ACHN (cell line): ENCODE measurements around the gene DHRS4L2.
"Not testable (repeated sequence)": the region's sequence is repeated elsewhere in the genome, so short reads cannot be mapped to it uniquely, and the experiment has no call there.

Experiments
- DNase-seq: peaks from one replicate; pipeline ENCODE4 v3.0.0-alpha.2; 2015
- in situ Hi-C: cut with HindIII; loops from 2 replicates; pipeline ENCODE4 v1.10.0; 2017; ENCODE audit warnings: low sequenced_read_pairs, low pct_ligation_motif_present, low pct_unique_long_range_greater_than_20kb

The DHRS4L2 gene

GRCh38 chr14:23969481-23970282, 19.0 kb upstream of the DHRS4L2 start:
- in situ Hi-C loops, DNase-seq: not testable (repeated sequence)

DNA sequence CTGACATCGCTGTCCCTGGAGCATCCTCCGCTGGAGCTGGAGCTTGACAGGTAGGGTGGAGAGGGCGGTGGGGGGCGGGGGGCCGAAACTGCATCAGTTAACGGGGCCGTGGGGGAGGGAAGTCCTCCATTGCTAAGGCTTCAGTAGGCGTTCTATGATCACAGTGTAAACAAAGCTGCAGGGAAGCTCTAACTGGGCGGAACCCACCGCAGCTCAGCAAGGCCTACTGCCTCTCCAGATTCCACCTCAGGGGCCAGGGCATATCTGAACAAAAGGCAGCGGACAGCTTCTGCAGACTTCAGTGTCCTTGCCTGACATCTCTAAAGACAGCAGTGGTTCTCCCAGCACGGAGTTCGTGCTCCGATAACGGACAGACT, 18.5 kb upstream of the DHRS4L2 start:
- in situ Hi-C loops, DNase-seq: not testable (repeated sequence)

- in situ Hi-C loops, DNase-seq: not testable (repeated sequence)
These were observed 15.6 kb upstream of the DHRS4L2 start for GRCh38 chr14:23973178-23973577.

GRCh38 chr14:23974041-23974440, 14.7 kb upstream of the DHRS4L2 start:
- DNase-seq, in situ Hi-C loops: not testable (repeated sequence)

- in situ Hi-C loops, DNase-seq: not testable (repeated sequence)
These were observed 11.5 kb upstream of the DHRS4L2 start for GRCh38 chr14:23977208-23977607.

DNA sequence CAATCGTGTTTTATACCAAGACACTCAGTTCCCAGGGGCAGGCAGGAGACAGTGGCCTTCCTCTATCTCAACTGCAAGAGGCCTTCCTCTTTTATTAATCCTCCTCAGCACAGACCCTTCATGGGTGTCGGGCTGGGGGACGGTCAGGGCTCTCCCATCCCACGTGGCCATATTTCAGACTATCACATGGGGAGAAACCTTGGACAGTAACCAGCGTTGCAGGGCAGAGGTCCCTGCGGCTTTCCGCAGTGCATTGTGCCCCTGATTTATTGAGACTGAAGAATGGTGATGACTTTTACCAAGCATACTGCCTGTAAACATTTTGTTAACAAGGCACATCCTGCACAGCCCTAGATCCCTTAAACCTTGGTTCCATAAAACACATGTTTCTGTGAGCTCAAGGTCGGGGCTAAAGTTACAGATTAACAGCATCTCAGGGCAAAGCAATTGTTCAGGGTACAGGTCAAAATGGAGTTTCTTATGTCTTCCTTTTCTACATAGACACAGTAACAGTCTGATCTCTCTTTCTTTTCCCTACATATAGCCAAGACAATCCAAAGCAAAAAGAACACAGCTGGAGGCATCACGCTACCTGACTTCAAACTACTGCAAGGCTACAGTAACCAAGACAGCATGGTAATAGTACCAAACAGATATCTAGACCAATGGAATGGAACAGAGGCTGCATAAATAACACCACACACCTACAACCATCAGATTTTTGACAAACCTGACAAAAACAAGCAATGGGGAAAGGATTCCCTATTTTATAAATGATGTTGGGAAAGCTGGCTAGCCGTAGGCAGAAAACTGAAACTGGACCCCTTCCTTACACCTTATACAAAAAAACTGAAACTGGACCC, 6.5 kb upstream of the DHRS4L2 start:
- DNase-seq, in situ Hi-C loops: not testable (repeated sequence)

DNA sequence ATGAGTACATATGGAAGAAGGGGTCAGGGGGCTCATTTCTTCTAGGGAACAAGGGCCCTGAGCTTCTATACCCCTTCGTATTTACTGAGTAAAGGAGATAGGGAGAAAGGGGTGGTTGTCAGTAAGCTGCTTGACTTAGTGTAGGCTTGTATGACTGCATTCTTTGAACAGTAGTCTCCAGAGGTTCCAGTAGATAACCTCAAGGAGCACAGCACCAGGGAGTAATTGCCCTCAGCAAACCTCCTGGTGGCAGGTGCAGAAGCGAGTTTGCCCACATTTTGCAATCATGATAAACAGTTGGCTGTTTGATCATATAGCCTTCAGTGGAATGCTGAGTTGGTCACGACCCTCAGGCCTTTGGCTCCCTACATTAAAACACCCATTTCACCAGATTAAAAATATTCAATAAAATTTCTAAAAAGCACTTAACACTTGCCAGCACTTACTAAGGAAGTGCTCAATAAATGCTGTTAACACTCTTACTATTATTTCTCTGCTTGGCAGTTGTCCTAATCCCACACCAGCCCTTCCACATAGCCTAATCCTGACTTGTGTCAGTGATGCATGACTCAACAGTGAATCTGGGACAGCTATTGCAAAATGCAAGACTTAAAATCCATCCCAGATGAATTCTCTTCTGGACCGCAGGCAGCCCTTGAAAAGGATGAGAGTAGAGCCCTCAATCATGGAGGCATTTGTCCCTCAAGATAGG, 3.7 kb upstream of the DHRS4L2 start:
- DNase-seq: no peak
- in situ Hi-C loops: no loop called here

DNA sequence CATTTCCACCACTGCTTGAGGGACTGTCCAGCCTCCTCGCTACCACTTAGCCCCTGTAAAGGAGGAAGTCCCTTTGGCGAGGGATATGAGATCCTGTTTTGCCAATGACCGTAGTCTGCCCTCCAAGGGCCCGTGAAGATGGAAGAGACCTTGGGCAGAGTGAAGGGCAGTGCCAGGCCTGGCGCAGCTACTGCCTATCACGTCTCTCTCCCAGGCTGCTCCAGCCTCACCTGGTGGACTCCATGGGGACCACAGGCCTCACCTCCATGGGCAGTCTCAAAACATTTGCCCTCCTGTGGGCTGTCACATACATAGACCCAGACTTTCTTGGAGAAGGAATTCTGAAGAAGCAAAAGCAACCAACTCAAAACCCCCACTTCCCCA, 514 bp upstream of the DHRS4L2 start:
- in situ Hi-C loops, DNase-seq: not testable (repeated sequence)

- in situ Hi-C loops: not testable (repeated sequence)
These were observed 1.2 kb downstream of the DHRS4L2 start for GRCh38 chr14:23989734-23990445.

DNA sequence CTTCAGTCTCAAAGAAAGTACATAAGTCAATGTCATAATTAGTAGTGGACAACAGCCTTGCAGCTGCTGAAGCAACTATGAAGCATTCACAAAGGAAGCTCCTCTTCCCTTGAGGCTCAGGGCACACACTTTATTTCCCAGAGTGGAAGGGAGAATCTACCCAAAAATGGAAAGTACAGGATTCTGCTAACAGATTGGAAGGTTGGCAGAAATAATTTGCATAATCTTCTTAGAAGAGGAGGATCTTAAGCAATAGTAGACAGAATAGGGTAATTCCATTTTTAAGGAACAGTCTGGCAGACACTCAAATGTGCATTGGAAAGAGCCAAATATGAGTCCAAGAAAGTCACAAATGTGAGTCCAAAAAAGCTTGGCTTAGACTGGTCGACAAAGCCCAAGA, 2.2 kb downstream of the DHRS4L2 start:
- DNase-seq, in situ Hi-C loops: not testable (repeated sequence)

More at GRCh38 chr14:23989734-23990445, 1.2 kb downstream of the DHRS4L2 start:
- DNase-seq: not testable (repeated sequence)

- DNase-seq, in situ Hi-C loops: not testable (repeated sequence)
These were observed 4.3 kb downstream of the DHRS4L2 start for GRCh38 chr14:23993042-23993441.

DNA sequence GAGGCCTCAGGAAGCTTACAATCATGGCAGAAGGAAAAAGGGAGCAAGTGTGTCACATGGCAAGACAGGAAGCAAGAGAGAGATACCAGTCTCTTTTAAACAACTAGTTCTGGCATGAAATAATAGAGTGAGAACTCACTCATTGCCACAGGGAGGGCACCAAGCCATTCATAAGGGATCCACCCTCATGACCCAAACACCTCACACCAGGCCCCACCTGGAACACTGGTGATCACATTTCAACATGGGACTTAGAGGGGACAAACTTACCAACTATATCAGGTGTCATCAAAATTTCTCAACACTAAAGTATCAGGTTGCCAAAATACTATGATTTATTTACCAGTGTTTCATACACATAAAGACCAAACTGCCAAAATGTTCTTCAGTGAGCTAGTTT, 7.3 kb downstream of the DHRS4L2 start:
- in situ Hi-C loops, DNase-seq: not testable (repeated sequence)

- DNase-seq, in situ Hi-C loops: not testable (repeated sequence)
These were observed 8.1 kb downstream of the DHRS4L2 start for GRCh38 chr14:23996825-23997224.

DNA sequence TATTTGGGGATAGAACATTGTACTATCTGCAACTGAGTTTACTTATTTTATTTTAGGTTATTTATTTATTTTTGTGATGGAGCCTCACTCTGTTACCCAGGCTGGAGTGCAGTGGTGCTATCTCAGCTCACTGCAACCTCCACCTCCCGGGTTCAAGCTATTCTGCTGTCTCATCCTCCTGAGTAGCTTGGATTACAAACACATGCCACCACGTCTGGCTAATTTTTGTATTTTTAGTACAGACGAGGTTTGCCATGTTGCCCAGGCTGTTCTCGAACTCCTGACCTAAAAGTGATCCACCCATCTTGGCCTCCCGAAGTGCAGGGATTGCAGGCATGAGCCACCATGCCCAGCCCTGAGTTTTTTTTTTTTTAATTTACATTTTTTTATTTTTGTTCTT, 10.9 kb downstream of the DHRS4L2 start:
- DNase-seq, in situ Hi-C loops: not testable (repeated sequence)

DNA sequence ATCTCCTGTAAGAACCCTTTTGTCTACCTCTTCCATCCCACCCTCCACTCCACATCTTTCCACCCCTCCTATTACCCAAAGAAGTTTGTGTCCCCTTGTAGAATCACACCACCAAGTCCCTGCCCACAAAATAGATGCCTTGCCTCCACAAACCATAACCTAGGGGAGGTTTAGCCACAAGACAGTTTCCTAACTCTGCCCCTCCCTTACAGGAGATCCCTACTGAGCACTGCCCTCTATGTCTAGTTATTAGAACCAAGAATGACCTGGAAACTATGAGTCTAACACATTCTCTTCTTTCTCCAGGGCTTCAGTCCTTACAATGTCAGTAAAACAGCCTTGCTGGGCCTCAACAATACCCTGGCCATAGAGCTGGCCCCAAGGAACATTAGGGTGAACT, 12.3 kb downstream of the DHRS4L2 start:
- not testable (repeated sequence) for DNase-seq

GRCh38 chr14:24001679-24002078, 12.9 kb downstream of the DHRS4L2 start:
- in situ Hi-C loops, DNase-seq: not testable (repeated sequence)

More for the DNA sequence above, 12.3 kb downstream of the DHRS4L2 start:
- in situ Hi-C loops: not testable (repeated sequence)

DNA sequence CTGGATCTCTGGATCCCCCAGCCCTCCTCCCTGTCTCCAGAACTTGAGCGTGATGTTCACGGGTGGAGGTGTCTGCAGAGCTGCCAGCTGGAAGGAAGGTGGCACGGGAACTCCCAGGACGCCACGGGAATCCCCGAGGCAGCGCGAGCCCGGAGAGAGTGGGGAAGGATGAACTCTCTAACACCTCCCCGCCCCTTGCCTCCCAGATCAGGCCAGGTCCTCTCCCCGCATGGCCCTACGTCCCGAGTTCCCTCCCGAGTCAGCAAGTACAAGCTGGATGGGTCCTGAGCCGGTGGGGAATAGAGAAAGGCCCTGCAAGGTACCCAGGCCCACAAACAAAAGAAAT, 17.7 kb downstream of the DHRS4L2 start:
- in situ Hi-C loops, DNase-seq: not testable (repeated sequence)
